ENCODE measurements around the gene RNF223. TPM values are rescaled to one million over a fixed set of nuclear protein-coding genes. Genes with fewer than 3 reads are reported as not detected.

The RNF223 gene
- total RNA-seq, 1 donor from 2014 or later = not detected

DNA sequence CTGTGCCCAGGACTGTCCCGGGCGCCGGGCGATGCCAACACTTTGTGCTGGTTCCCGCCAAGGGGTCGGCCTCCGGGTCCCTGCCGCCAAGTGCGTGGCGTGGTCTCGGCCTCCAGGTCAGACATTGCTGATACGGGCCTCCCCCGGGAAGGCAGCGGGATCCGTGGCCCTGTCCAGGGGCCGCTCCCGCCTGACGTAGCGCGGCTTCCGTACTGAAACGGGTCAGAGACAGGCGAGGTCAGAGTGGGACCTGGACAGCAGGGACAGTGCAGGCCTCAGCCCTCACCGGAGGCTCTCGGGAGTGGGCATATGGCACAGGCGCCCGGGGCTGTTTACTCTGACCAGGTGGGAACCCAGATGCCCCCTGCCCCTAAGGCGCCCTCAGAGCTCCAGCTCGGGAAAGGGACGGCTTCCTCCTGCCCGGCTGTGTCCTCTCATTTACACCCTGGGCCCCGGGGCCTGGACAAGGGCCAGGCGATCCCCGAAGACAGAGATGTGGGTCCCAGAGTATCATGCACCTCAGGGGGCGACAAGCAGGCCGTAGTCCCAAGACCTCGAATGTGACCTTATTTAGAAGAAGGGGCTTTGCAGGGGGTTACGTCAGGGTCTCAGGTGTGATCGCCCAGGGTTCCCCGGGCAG is 8.8 kb upstream of the RNF223 start:
- Mint-ChIP-seq H3K4me3 (ENCODE audit: unreplicated experiment) (no peak overlapping the region), H3K4me1 (ENCODE audit: unreplicated experiment) (peaks cover 9% of the 10 kb centered on the region), H3K9me3 (ENCODE audit: unreplicated experiment) (no peaks in the 10 kb centered on the region), H3K27me3 (ENCODE audit: unreplicated experiment) (no peaks in the 10 kb centered on the region), H3K27ac (ENCODE audit: unreplicated experiment) (no peak overlapping the region), H3K36me3 (ENCODE audit: unreplicated experiment) (peaks cover 3% of the 10 kb centered on the region)
- peak; percentile 85 for DNase-seq (ENCODE audit: extremely low spot score, unreplicated experiment)
- TF ChIP-seq, protein P1, sequence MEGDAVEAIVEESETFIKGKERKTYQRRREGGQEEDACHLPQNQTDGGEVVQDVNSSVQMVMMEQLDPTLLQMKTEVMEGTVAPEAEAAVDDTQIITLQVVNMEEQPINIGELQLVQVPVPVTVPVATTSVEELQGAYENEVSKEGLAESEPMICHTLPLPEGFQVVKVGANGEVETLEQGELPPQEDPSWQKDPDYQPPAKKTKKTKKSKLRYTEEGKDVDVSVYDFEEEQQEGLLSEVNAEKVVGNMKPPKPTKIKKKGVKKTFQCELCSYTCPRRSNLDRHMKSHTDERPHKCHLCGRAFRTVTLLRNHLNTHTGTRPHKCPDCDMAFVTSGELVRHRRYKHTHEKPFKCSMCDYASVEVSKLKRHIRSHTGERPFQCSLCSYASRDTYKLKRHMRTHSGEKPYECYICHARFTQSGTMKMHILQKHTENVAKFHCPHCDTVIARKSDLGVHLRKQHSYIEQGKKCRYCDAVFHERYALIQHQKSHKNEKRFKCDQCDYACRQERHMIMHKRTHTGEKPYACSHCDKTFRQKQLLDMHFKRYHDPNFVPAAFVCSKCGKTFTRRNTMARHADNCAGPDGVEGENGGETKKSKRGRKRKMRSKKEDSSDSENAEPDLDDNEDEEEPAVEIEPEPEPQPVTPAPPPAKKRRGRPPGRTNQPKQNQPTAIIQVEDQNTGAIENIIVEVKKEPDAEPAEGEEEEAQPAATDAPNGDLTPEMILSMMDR (IDR thresholded peaks at IDR 0.05) = no peak

DNA sequence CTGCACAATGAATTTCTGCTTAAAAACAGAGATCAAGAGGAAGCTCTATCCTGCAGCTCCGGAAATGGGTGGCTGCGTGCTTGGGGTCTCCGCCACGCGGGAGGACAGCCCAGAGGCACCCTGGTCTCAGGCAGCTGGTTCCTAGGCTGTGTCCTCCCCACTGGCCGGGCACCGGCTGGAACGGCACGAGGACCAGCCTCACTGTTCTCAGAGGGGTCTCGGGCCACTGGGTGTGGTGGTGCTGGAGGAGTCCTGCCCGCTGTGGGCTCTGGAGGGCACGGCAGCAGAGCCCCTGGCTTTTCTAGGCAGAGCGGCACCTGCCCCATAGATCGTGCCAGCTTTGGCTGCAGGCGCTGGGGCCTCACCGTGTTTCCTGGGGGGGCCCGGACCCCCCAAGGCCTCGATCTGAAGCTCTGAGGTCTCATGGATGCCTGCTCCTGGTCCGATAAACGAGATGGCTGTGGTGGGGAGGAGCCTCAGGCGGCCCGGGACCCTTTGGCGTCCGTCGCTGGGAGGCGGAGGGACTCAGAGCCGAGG is 8.2 kb upstream of the RNF223 start:
- no peaks in the 10 kb centered on the region for H3K9me3 Mint-ChIP-seq (ENCODE audit: unreplicated experiment)

DNA sequence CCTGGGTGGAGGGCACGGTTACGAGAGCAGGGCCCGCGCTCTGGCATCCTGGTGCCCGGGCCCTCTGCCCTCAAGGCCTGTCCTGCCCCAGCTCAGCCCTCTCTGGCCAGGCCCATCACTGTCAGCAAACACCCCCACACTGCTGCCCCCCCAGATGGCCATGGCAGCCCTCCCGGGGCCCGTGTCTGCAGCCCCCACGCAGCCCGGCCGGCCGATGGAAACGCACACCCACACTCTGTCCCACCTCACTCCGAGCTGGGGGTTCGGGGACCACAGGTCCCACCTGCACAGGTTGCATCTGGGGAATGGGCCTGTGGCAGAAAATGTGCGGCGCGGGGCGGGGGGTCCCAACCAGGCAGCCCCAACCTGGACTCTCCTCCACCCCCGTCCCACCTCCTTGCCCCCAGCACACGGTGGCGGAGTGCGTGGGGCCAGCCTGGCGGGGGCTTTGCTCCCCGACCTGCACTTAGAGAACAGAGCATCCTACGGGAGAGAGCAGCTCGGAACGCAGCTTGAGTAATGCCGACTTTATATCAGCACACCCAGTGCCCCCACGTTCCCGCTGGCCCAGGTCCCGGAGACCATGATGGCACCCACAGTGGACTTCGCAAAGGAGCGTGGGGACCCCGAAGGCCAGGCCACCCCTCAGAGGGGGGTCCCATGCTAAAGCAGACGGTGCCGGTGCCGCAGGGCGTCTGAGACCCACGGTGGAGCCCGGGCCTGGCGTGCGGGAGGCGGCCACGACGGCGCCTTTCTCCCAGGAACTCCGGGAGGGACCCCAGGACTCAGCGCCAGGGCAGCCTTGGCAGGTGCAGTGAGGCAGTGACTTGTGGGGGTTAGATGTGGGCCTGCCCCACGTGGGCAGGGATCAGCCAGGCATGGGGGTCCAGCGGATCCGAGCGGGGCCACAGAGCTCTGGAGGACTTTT is 7.5 kb upstream of the RNF223 start:
- Mint-ChIP-seq H3K27me3 (ENCODE audit: unreplicated experiment) (no peaks in the 10 kb centered on the region), H3K36me3 (ENCODE audit: unreplicated experiment) (peaks cover 3% of the 10 kb centered on the region), H3K4me1 (ENCODE audit: unreplicated experiment) (peaks cover 9% of the 10 kb centered on the region), H3K9me3 (ENCODE audit: unreplicated experiment) (no peaks in the 10 kb centered on the region), H3K4me3 (ENCODE audit: unreplicated experiment) (no peak overlapping the region), H3K27ac (ENCODE audit: unreplicated experiment) (no peak overlapping the region)
- peak; percentile 83 for DNase-seq (ENCODE audit: extremely low spot score, unreplicated experiment)
- TF ChIP-seq, protein P1 (IDR thresholded peaks at IDR 0.05) = no peak

More for the DNA sequence above, 8.2 kb upstream of the RNF223 start:
- Mint-ChIP-seq H3K27me3 (ENCODE audit: unreplicated experiment) (no peaks in the 10 kb centered on the region), H3K36me3 (ENCODE audit: unreplicated experiment) (peaks cover 3% of the 10 kb centered on the region), H3K4me3 (ENCODE audit: unreplicated experiment) (no peak overlapping the region), H3K27ac (ENCODE audit: unreplicated experiment) (no peak overlapping the region), H3K4me1 (ENCODE audit: unreplicated experiment) (peaks cover 9% of the 10 kb centered on the region)
- TF ChIP-seq, protein P1 (IDR thresholded peaks at IDR 0.05) = no peak
- peak; percentile 81 for DNase-seq (ENCODE audit: extremely low spot score, unreplicated experiment)

DNA sequence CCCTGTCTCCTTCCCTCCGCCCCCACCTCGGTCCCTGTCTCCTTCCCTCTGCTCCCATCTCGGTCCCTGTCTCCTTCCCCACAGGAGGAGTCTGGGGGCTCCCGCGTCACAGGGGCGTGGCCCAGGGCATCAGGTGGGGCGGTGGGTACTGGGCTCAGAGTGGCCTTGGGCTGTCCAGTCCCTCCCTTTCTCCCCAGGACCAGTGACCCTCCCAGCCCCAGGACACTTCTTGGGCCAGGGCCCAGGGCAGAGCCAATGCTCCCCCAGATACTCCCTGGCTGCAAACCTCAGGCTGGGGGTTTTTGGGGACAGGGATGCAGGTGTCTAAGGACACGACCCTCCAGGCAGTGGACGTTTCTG is 6.8 kb upstream of the RNF223 start:
- Mint-ChIP-seq H3K27me3 (ENCODE audit: unreplicated experiment) (no peaks in the 10 kb centered on the region), H3K36me3 (ENCODE audit: unreplicated experiment) (peaks cover 3% of the 10 kb centered on the region), H3K27ac (ENCODE audit: unreplicated experiment) (no peak overlapping the region), H3K4me3 (ENCODE audit: unreplicated experiment) (no peak overlapping the region), H3K4me1 (ENCODE audit: unreplicated experiment) (peaks cover 9% of the 10 kb centered on the region), H3K9me3 (ENCODE audit: unreplicated experiment) (no peaks in the 10 kb centered on the region)
- TF ChIP-seq, protein P1 (IDR thresholded peaks at IDR 0.05) = no peak
- peak; percentile 78 for DNase-seq (ENCODE audit: extremely low spot score, unreplicated experiment)

Measured in osteocyte (in vitro differentiated cells).